Activated naive CD4-positive, alpha-beta T cell treated with anti-CD3 and anti-CD28 coated beads, Interleukin-2, amount 50 U/mL, for 72 hours (primary cell): Measurements from ENCODE around the gene ITGA8. TPM values are rescaled to one million over a fixed set of nuclear protein-coding genes. Genes with fewer than 3 reads are reported as not detected.
"Not testable (repeated sequence)": the region's sequence is repeated elsewhere in the genome, so short reads cannot be mapped to it uniquely, and the experiment has no call there.

Experiments used
- ATAC-seq, 2 donors: fragments of 150-1000 bp; cut with Tn5 transposase; 2 replicates each; pipeline ENCODE4 v1.10.0; 2021; ENCODE audit warnings: mild to moderate bottlenecking in 2 of 2, moderate library complexity in 2 of 2
- DNase-seq, 2 donors: peaks; one replicate each; pipeline ENCODE4 v3.0.0; 2021 to 2022; ENCODE audit warnings: low spot score in 2 of 2
- H3K27ac Mint-ChIP-seq, 2 donors: one replicate each; pipeline ENCODE4 v1.8.0; 2022; ENCODE audit warnings: mild to moderate bottlenecking in 2 of 2, mixed read lengths in 2 of 2
- H3K36me3 Mint-ChIP-seq, 2 donors: one replicate each; pipeline ENCODE4 v1.8.0; 2022; ENCODE audit warnings: mixed read lengths in 2 of 2
- H3K9me3 Mint-ChIP-seq, 2 donors: one replicate each; pipeline ENCODE4 v1.8.0; 2022; ENCODE audit warnings: mixed read lengths in 2 of 2
- total RNA-seq, 2 donors: library from RNA; stranded (reverse); gene quantifications; one replicate each; pipeline ENCODE4 v1.2.3, GENCODE V29; 2022

ITGA8 gene
- total RNA-seq, 2 donors from 2014 or later, result not detected

GRCh38 chr10:15658069-15658702 is 61.5 kb downstream of the ITGA8 start:
- no peak for ATAC-seq
- no peaks in the 10 kb centered on the region for H3K9me3 Mint-ChIP-seq
- DNase-seq, result no peak
- H3K27ac Mint-ChIP-seq, result no peak overlapping the region
- no peaks in the 10 kb centered on the region for H3K36me3 Mint-ChIP-seq

- Mint-ChIP-seq H3K27ac (no peak overlapping the region), H3K9me3 (no peaks in the 10 kb centered on the region), H3K36me3 (no peaks in the 10 kb centered on the region)
- ATAC-seq, result no peak
- no peak for DNase-seq
Measured at GRCh38 chr10:15652757-15653156, 67.0 kb downstream of the ITGA8 start.

- Mint-ChIP-seq H3K36me3 (no peaks in the 10 kb centered on the region), H3K9me3 (no peaks in the 10 kb centered on the region), H3K27ac (no peak overlapping the region)
- DNase-seq (no peak), ATAC-seq (no peak)
Measured at GRCh38 chr10:15652117-15652516, 67.6 kb downstream of the ITGA8 start.

- H3K36me3 Mint-ChIP-seq, result no peaks in the 10 kb centered on the region
- ATAC-seq (no peak), DNase-seq (no peak)
- H3K9me3 Mint-ChIP-seq, result no peaks in the 10 kb centered on the region
- no peak overlapping the region for H3K27ac Mint-ChIP-seq
Measured at GRCh38 chr10:15651175-15651574, 68.5 kb downstream of the ITGA8 start.

GRCh38 chr10:15642095-15642494 is 77.6 kb downstream of the ITGA8 start:
- H3K27ac Mint-ChIP-seq, result no peak overlapping the region
- ATAC-seq (no peak), DNase-seq (no peak)
- H3K36me3 Mint-ChIP-seq, result no peaks in the 10 kb centered on the region
- H3K9me3 Mint-ChIP-seq, result no peaks in the 10 kb centered on the region

GRCh38 chr10:15640536-15641085 is 79.1 kb downstream of the ITGA8 start:
- Mint-ChIP-seq H3K9me3 (no peaks in the 10 kb centered on the region), H3K36me3 (no peaks in the 10 kb centered on the region), H3K27ac (no peak overlapping the region)
- DNase-seq (no peak), ATAC-seq (no peak)

- DNase-seq (no peak), ATAC-seq (no peak)
- H3K36me3 Mint-ChIP-seq, result no peaks in the 10 kb centered on the region
- H3K27ac Mint-ChIP-seq, result no peak overlapping the region
- no peaks in the 10 kb centered on the region for H3K9me3 Mint-ChIP-seq
Measured at GRCh38 chr10:15636446-15636845, 83.3 kb downstream of the ITGA8 start.

GRCh38 chr10:15632456-15633091 is 87.1 kb downstream of the ITGA8 start:
- DNase-seq, result no peak
- H3K27ac Mint-ChIP-seq, result no peak overlapping the region
- H3K36me3 Mint-ChIP-seq, result no peaks in the 10 kb centered on the region
- no peak for ATAC-seq
- peaks cover 0 to 3% of the 10 kb centered on the region in 2 donors for H3K9me3 Mint-ChIP-seq

- not testable (repeated sequence) for DNase-seq, H3K27ac Mint-ChIP-seq, ATAC-seq, H3K9me3 Mint-ChIP-seq, H3K36me3 Mint-ChIP-seq
Measured at GRCh38 chr10:15631205-15631604, 88.5 kb downstream of the ITGA8 start.

- H3K9me3 Mint-ChIP-seq, result peaks cover 0 to 6% of the 10 kb centered on the region in 2 donors
- H3K36me3 Mint-ChIP-seq, result no peaks in the 10 kb centered on the region
- no peak overlapping the region for H3K27ac Mint-ChIP-seq
- ATAC-seq, result no peak
- no peak for DNase-seq
Measured at GRCh38 chr10:15630353-15630752, 89.4 kb downstream of the ITGA8 start.

GRCh38 chr10:15627617-15628196 is 92.0 kb downstream of the ITGA8 start:
- H3K36me3 Mint-ChIP-seq, result no peaks in the 10 kb centered on the region
- H3K9me3 Mint-ChIP-seq, result peaks cover 0 to 6% of the 10 kb centered on the region in 2 donors
- H3K27ac Mint-ChIP-seq, result no peak overlapping the region
- DNase-seq, result no peak
- no peak for ATAC-seq

GRCh38 chr10:15626937-15627336 is 92.8 kb downstream of the ITGA8 start:
- no peak for DNase-seq
- no peaks in the 10 kb centered on the region for H3K36me3 Mint-ChIP-seq
- ATAC-seq, result no peak
- peaks cover 0 to 6% of the 10 kb centered on the region in 2 donors for H3K9me3 Mint-ChIP-seq
- H3K27ac Mint-ChIP-seq, result no peak overlapping the region

GRCh38 chr10:15625261-15625660 is 94.5 kb downstream of the ITGA8 start:
- DNase-seq (no peak), ATAC-seq (no peak)
- H3K27ac Mint-ChIP-seq, result no peak overlapping the region
- H3K36me3 Mint-ChIP-seq, result no peaks in the 10 kb centered on the region
- peaks cover 0 to 6% of the 10 kb centered on the region in 2 donors for H3K9me3 Mint-ChIP-seq

- Mint-ChIP-seq H3K36me3 (no peaks in the 10 kb centered on the region), H3K9me3 (peaks cover 0 to 6% of the 10 kb centered on the region in 2 donors), H3K27ac (peak overlapping the region in 1 of 2 donors; percentile 18)
- no peak for DNase-seq
- no peak for ATAC-seq
Measured at GRCh38 chr10:15624401-15625196, 95.1 kb downstream of the ITGA8 start.

- DNase-seq, result no peak
- Mint-ChIP-seq H3K9me3 (no peaks in the 10 kb centered on the region), H3K36me3 (no peaks in the 10 kb centered on the region), H3K27ac (no peak overlapping the region)
- no peak for ATAC-seq
Measured at GRCh38 chr10:15620836-15621515, 98.7 kb downstream of the ITGA8 start.

- DNase-seq (no peak), ATAC-seq (no peak)
- Mint-ChIP-seq H3K27ac (no peak overlapping the region), H3K36me3 (no peaks in the 10 kb centered on the region), H3K9me3 (no peaks in the 10 kb centered on the region)
Measured at GRCh38 chr10:15620337-15620736, 99.4 kb downstream of the ITGA8 start.
